GM18517 (cell line): ENCODE data around the gene ZKSCAN3.
"Not testable (repeated sequence)": the region's sequence is repeated elsewhere in the genome, so short reads cannot be mapped to it uniquely, and the experiment has no call there.

Experiments
- ATAC-seq: cut with Tn5 transposase; IDR thresholded peaks from one replicate; pipeline ENCODE4 v1.9.1; 2021; ENCODE audit warnings: mild to moderate bottlenecking, moderate library complexity; ENCODE audit not compliant: unreplicated experiment

ZKSCAN3 gene

DNA sequence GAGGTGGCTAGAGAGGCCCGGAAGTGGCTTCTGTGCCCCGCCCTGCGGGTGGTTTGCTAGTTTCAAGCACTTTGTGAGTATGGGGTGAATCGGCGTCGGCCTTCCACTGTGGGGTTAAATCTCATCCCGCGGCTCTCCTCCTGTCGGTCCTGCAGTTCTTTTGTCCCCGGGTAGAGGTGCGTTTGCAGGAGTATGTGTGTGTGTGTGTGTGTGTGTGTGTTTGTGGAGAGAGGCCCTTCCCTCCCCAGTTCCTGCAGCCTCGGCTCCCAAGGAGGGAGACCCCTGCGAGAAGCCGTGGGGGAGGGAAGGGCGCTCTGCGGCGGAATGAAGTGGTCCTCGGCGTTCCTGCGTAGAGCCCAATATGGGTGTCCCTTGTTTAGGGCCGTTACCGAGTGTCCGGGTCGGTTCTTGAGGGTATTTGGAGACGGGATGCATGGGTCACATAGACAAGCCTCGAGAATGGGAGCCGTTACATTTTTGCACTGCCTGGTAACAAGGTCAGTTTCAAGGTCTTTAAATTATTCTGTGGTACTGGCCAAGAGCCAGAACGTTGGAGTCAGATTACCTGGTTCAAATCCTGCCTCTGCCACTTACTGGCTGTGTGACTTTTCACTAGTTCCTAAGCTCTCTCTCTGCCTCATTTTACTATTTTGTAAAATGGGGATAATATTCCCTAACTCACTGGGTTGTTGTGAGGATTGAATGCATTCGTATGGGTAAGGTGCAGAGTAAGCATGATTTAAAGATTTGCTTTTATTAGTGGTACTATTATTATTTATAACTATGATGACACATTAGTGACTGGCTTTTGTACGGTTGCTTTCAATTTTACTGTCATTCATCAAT lies at the start of gene ZKSCAN3:
ZKSCAN3 (plus strand) TSS at position 56 of the 846 bp plus-strand sequence. CDS start 9,640 bp downstream, outside the sequence.
- peak; percentile 83 for ATAC-seq

DNA sequence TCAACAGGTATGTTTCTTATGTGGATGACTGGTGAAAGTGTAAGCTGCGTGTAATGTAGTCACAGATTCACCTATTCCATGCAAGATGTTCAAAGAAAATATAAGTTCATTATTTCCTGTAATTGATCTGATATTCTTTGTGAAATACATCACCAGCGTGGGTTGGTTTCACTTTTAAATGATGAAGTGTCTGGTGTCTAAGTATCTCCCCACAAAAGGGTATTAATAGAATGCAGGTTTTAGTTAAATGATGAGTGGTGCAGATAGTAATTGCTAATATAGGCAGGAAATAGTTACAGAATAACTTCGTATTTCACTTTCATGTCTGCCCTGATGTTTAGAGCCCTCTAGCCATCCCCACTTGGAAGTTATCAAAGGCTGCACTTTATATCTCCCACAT lies 46.2 kb upstream of the ZKSCAN3 start:
- ATAC-seq: peak; percentile 86

DNA sequence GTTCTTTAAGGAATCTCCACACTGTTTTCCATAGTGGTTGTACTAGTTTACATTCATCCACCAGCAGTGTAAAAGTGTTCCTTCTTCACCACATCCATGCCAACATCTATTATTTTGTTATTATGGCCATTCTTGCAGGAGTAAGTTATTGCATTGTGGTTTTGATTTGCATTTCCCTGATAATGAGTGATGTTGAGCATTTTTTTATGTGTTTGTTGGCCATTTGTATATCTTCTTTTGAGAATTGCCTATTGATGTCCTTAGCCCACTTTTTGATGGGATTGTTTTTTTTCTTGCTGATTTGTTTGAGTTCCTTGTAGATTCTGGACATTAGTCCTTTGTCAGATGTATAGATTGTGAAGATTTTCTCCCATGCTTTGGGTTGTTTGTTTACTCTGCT lies 43.4 kb upstream of the ZKSCAN3 start:
- not testable (repeated sequence) for ATAC-seq

DNA sequence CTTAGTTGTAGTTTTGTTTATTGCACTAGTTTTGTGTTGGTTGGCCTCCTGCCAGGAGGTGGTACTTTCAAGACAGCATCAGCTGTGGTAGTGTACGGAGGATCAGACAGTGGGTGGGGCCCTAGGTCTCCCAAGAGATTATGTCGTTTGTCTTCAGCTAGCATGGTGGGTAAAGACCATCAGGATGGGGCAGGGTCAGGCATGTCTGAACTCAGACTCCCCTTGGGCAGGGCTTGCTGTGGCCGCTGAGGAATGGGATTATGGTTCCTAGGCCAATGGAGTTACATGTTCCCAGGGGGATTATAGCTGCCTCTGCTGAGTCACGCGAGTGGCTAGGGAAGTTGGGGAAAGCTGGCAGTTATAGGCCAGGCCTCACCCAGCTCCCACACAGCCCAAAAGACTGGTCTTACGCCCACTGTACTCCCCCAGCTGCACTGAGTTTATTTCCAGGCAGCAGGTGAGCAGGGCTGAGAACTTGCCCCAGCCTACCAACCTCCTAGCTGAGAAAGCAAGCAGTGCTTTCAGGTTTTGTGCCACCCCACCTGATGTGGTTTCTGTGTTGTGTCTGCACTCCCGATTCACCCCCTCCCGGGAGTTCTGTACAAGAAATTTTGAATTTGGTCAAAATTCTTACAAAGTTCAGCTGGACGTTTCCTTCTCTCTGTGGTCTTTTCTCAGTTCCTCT lies 38.5 kb upstream of the ZKSCAN3 start:
- ATAC-seq: no peak

DNA sequence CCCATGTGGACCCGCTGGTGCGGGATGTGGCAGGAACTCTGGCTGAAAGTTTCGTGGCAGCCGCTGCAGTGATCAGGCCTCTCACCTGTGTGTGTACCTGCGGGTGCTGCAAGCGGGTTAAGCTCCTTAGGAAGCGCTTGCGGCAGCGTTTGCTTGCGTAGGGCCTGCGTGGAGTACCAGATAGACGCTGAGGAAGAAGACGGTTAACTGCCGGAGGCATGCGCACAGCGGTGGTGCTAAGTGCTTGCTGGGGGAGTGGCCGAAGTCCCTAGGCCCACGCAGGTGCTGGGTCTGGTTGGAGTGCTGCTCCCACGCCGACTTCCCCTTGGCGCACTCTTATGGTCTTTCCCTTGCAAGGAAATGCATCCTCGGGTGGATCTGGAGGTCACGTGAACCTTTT lies 36.8 kb upstream of the ZKSCAN3 start:
- no peak for ATAC-seq

DNA sequence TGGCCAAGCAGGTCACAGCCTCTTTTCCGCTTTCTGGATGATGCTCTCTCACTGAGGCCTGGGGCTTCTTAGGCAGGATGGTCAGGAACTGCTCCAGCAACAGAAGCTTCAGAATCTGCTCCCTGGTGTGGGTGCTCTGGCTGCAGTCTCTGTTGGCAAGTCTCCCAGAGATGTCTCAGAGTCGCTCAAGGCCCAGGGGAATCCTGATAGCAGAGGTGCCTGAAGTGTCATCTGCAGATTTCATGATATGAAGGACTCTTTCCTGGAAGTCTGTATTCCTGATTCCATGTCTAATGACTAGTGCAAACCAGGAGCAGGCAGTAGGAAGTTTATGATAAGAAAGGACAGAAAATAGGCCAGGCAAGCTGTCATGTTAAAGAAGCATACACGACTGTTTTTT lies 34.1 kb upstream of the ZKSCAN3 start:
- no peak for ATAC-seq

DNA sequence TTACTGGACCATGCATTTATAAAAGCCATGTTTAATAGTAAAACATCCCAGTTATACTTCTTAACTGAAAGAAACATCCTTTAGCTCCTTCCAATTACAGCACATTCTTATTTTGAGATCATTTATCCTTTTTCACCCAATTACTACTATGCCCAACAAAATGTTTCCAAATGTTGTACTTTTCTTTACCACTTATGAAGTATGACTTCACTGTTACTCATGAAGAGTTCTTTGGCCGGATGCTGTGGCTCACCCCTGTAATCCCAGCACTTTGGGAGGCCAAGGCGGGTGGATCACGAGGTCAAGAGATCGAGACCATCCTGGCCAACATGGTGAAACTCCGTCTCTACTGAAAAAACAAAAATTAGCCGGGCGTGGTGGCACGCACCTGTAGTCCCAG lies 31.9 kb upstream of the ZKSCAN3 start:
- ATAC-seq: not testable (repeated sequence)

DNA sequence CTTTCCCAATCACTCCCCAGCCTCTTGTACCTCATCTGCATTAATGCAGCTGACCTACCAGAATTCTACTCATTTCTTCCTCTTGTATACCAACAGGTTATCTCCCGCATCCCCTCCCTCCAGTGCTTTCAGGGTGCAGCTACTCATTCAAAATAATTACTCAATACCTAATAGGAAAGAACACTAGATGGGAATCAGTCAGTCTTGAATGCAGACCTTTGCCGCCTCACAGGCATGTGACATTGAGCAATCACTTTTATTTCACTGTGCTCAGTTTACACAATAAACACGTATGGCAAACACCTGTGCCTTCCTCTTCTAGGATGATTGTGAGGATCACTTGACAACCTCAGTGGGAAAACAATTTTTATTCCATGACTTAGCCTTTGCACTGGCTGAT lies 27.1 kb upstream of the ZKSCAN3 start:
- ATAC-seq: no peak

DNA sequence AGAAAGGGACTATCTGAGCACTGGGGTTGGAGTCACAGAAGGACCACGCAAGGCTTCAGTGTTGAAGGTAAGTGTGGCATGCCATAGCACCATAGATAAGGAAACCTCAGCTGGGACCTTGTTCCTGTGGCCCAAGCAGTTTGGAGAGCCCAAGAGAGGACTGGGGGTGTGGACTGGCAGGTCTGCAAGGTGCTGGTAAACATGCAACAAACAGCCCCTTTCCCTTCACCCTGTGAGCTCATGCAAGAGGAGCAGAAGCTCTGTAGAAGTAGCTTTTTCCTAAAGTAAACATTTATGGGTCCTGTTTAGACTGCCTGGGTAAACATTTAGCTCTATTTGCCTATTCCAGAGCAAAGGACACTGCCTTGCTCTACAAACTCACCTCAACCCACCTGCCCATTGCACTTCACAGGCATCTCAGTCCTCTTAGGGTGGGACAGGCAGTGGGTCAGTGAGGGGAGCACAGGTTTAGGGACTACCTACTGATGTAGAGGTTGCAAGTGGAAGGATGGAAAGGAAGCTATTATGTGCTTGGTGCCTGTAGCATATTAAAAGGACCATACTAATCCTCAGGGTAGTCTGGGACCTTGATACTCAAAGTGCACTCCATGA lies 25.8 kb upstream of the ZKSCAN3 start:
- no peak for ATAC-seq

DNA sequence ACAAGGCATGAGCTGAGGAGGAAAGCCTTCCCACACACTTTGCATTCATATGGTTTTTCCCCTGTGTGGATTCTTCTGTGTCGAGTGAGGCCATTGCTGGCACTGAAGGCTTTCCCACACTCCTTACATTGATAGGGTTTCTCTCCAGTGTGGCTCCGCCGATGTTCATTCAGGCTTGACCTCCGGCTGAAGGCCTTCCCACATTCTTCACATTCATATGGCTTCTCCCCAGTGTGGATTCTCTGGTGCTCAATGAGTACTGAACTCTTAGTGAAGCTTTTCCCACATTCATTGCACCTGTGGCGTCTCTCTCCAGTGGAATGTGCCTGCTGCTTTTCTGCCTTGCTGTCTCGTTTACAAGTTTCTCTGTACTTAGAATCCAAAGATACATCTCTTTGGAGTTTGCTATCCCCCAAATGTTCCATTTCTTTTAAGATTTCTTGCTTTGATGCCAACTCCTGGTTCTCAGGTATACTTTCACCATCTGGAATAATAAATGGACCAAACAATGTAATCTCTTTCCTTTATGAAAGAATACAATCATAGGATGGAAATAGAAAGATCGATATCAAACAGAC lies 23.3 kb upstream of the ZKSCAN3 start:
- ATAC-seq: no peak

DNA sequence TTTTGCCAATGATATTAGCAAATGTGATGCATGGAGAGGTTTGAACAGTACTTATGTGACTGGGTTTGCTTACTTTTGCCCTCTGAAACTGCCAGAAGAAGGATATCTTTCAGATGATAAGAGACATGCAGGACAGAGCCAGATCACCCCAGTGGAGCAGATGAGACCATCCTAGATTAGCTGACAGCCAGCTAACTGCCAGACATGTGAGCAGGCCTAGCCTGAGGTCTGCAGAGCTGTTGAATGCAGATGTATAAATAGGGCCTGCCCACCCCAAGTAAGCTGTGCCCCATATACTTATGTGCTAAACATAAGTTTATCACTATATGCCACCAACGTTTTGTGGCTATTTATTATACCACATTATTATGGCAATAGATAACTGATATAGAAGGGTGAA lies 19.7 kb upstream of the ZKSCAN3 start:
- no peak for ATAC-seq

DNA sequence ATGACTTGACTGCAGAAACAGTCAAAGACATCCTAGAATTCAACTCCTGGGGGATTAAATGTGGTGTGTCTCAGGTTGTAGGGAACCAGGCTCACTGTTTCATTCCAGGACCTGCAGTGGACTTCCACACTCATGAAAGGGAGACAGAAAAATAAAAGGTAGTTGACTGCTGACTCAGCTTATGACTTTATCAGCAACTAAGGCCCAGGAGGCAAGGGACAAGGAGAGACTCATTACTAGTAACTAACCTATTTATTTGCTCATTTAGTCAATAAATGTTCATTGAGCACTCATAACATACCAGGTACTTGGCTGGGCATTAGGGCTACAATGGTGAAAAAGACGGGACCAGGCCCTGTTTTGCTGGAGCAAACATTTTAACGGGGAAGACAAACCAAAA lies 16.7 kb upstream of the ZKSCAN3 start:
- no peak for ATAC-seq

DNA sequence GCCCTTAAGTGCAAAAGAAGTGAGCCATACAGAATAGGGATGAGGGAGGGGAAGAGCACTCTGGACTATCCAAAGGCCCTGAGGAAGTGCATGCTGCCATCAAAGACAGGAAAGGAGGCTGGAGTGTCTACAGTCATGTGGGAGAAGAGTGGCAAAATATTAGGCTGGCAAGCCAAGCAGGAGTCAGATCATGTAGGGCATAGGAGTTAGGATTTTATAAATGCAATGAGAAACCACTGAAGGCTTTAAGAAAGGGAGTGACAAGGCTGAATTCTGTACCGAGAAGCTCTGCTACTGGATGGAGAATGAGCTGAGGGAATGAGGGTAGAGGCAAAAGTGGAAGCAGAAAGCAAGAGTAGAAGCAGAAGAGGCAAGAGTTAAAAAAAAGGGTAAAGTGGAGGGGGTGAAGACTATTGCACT lies 16.1 kb upstream of the ZKSCAN3 start:
- no peak for ATAC-seq

DNA sequence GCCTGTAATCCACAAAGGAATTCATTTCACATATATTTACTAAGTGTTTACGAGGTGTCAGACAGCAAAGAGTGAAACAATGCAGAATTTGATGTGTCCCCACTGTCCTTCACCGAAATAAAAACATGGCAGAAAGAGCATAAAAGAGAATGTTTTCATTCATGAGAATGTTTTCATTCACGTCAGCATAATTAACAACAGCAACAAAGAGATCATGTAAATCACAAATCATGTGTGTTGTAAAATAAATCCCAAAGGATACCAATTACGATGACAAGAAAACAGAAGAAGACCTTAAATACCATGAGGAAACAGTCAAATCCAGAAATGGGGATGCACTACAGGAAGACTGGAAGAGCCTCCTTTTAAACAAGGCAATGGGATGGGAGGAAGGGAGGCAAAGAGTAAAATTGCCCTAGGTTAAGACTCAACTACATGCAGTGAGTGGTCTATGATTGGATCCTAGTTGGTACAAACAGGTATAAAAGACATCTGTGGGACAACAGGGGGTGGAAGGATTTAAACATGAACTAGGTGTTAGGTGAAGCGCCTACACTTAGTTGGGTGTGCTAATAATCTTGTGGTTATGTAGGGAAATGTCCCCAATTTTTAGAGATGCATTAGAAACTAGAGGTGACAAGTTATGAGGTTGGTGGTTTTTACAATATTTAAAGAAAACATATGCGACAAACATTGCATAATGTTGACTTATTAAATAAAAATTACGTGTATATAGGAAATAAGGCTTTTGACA lies 15.3 kb upstream of the ZKSCAN3 start:
- ATAC-seq: no peak

DNA sequence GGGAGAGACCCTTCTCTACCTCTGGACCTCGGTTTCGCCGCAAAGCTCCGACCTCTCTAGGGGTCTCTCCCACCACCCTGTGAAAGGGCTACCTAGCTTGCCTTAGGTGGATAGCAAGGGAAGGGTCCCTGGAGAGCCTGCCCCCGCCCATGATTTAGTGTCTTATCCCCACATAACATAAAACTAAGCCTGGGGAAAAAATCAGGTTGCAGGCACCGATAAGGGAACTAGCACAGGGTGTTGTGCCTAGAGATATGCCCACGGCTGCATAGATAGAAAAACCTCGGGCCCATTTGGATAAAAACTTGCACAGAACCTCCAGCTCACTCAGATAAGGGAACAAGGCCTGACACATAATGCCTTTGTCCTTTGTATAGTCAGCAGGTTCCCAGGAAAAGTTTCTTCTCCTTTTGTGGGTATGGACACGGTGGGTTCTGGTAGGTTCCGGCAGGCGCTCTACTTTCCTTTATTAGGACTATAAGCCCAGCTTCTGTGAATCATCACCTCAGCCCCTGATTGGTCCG lies 14.6 kb upstream of the ZKSCAN3 start:
- no peak for ATAC-seq

DNA sequence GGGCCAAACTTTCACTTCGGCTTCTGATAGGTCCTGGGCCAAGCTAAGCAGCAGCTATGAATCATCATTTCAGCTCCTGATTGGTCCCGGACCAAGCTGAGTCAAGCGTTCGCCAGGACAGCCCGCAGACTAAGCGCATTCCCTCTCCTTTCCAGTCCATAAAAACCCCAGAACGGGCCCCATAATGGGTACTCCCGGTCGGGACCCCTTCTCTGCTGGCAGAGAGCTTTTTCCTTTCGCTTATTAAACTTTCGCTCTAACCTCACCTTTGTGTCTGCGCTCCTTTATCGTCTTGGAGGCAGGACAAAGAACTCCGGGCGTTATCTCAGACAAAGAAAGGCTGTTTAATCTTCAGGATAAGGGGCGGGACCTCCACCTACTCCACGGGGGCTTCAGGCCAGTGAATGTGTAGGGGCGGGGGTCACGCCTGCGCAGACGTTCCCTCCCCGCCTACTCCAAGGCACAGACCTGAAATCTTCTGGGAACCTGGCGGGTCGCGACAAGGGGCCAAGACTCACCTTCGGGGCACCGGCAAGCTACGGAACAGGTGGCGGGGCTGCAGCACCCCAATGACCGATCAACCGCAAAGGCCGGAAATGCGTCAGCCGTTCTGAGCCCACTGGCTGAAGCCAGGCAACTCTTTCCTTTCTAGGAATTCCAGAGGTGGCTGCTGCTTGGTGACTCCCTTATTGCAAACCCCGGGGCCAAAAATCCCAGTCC lies 14.0 kb upstream of the ZKSCAN3 start, which contains the start of gene ZSCAN31:
ZSCAN31 (minus strand) TSS at position 585 of the 720 bp plus-strand sequence. CDS start 6,465 bp downstream, outside the sequence.
- peak; percentile 81 for ATAC-seq

DNA sequence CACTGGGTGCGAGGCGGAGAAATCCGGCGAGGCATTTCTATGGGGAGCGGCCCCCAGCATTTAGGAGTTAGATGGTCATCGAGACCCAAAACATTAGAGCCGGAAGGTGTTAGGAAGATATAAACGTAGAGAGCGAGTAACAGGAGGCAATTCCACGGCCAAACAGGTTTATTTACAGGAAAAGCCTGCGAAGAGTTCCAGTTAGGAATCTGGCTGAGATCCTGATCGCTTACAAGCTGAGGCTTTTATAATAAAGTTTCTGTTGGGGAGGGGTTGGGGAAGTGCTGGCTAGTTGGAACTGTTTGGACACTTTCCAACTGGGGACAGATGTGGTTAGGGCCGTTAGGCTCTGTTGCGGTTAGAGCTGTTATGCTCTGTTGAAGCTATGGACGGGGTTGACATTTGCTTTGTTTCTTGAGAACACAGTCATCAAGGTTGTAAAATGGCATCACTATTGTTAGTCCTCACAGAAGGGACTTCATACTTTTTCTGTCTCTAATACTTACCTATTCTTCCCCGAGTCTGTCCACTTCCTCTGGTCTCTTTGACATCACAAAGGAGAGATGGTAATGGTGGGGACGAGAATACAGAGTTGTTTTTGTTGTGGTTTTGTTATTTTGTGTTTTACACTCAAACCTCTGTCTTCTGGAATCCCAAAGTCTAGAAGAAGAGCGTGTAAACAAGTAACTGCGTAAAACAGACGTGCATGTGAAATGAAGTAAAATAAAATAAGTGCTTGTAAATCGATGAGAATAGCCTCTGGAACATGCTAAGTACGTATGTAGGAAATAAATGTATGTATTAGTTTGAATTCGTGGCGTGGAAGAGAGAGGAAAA lies 13.2 kb upstream of the ZKSCAN3 start:
- peak; percentile 3 for ATAC-seq

DNA sequence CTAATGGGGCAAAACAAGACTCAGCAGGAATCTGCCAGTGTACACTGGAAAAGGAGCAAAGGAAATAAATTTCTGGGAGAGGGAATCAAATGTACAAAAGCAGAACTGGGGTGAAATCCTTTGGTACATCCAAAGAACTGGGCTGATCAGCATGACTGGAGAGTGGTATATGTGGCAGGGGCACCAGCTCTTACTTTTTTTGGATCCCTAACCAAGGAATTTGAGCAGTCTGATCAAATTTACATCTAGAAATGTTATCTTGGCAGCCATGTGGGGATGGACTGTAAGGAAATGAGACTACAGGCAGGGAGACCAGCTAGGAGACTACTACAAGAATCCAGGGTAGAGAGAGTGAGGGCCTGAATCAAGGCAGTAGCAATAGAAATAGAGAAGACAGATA lies 12.6 kb upstream of the ZKSCAN3 start:
- no peak for ATAC-seq
